GM18519 (cell line): ENCODE measurements around the gene PTCSC3.

Source experiments
- ATAC-seq: cut with Tn5 transposase; IDR thresholded peaks from one replicate; pipeline ENCODE4 v1.9.1; 2021; ENCODE audit warnings: mild to moderate bottlenecking, moderate library complexity; ENCODE audit not compliant: unreplicated experiment, low FRiP score

The PTCSC3 gene

DNA sequence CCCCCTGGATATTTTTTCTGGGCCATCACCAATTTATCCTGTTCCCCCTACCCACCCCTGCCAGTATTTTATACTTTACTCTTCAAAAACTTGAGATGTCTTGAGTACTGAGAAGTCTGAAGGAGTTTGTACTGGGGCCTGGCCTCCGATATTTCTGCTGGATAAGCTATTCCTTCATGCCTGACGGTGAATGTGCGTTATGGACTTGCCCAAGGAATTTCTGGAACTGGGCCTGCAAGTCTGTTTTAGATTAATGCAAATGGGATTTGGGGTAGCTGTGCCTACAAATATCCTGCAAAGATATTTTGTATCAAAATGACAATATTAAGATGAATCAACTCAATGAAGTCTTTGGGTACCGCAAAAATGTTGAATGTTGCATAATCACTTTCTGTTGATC lies at the start of gene PTCSC3:
Gene PTCSC3 (minus strand): TSS at position 199 of the 400 bp plus-strand sequence.
- ATAC-seq: no peak

DNA sequence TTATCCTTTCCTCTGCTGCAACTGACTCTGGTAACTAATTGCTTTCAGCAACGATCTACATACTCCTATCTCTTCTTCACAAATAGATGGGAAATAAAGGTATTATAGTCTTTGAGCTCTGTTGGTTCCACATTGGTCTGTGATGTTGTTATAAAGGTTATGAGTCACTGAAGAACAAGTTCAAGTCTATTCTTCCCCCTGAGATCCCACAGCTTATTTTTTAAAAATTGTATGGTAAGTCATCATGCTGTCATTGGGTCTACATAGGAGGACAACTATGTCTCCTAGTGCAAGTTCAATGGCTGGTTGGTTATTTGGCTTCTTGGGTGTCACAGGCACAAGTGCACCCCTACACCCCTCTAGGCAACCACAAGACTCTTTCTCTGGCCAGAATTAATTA lies 49.6 kb upstream of the PTCSC3 start:
- ATAC-seq: no peak

DNA sequence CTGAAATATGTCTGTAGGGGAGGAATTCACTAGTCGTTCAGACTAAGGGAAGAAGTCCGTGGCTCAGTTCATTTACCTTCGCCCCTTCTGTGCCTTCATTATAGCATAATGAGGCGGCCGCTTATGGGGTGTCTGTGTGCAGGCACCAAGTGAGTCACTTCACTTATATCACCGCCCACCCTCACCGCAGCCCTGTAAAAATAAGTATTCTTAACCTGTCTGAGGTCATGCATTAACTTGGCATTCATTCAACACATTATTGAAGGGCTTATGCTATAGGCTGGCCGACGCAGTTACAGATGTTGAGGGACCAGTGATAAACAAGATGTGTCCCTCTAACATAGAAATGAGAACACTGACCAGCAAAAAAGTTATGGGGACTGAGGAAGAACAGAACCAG lies 47.7 kb upstream of the PTCSC3 start:
- ATAC-seq: no peak

DNA sequence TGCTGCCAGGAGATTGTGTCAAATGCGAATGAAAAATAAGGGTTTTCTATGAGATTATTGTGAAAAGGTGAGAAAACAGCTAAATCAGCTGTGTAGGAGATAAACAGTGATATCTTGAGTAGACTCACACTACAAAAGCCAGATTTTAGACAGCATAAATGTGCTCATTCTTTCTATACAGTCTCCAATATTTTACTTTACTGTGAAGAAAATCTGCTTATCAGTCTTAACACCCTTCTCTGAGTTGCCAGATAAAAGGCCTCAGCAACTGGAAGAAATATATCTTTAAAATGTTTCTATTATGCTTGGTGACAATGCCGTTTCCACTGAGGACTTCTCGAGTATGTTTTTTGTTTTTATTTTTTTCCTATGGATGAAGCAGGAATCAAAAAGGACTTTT lies 47.0 kb upstream of the PTCSC3 start:
- no peak for ATAC-seq

DNA sequence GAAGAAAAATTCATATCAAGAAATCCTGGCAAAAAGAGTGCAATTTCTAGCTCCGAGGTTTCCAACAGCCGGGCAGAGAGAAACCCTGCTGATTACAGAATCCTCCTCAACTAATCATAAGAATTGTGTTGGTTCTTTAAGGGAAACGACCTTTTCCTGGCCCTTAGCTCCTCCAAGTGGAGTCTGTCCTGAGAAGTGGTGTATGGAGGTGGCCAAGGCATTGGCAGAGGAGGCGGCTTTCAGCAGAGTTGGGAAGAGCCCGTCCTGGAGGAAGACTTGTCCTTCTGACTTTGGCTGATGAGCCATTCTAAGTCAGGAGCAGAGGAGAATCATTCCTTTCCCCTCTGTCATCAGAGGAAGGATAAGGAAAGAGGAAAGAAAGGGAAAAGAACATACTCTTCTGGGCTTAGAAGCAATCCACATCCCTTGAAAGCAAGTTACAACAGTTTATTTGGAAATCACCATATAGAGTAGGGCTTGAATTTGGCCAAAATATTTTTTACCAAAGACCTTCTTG lies 46.5 kb upstream of the PTCSC3 start:
- ATAC-seq: no peak

DNA sequence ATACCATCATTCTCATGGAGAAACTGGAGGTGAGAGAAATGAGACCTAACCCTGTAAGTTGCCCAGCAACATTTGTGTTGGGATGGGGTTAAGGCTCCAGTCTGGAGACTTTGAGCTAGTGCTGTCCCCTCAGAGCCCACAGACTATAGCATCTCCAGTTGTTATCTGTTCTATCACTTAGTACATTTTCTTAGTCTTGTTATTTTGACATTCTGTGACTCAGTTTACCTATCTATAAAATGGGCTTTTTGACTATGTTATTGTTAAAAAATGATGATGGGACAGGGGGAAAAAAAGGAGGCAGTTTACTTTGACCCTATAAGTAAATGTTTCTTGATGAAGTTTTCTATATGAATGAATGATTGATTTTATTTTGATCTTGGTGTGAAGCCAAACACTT lies 45.8 kb upstream of the PTCSC3 start:
- ATAC-seq: no peak

DNA sequence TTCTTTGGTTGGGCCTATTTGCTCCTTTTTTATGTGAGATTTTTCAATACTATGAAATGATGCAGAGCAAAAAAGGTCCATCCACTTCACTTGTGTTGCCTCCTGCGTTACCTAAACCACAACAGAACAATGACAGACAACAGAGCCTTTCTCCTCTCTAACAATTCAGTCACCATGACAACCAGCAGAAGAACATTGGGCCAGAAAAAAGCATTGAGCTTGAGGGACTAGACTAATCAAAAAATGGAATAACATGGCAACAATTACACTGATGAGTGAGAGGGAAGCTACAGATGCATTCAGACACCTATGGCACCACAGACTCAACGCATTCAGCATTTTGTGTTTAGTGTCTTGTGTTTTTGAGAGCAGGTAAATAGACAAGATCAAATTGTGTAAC lies 44.6 kb upstream of the PTCSC3 start:
- ATAC-seq: no peak

DNA sequence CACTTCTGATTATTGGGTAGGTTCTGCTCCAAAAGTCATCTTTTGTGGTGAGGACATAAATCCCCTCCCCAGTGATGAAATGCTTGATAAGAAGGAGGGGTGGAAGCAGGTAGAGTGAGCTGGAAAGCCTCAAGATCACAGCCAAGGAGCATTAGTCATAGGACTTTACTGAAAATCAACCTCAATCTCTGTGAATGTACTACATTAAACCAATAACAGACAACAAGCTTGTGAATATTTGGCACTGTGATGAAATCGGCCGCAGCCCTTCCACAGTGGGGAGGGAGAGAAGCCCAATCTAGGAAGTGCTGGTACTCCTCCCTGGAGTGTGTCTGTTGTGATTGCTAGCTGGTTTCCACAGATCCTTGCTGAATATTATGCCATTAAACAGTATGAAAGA lies 41.2 kb upstream of the PTCSC3 start:
- ATAC-seq: no peak

DNA sequence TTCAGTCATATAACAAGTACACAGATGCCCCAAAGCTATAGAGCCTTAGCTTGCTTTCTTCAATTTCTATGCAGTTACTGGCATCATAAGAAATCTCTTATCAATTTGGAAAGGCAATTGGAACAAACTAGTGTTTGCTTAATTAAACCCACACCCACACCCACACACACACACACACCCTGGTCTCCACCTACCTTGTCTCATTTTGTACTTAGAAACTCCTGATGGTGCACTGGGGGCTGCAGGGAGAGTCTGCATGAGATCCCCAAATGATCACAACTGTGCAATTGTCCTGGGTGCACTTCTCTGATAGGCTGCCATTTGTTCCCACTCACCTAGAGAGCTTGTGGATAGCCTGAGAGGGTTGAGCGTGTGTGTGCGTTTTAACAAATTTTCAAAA lies 40.5 kb upstream of the PTCSC3 start:
- ATAC-seq: no peak

DNA sequence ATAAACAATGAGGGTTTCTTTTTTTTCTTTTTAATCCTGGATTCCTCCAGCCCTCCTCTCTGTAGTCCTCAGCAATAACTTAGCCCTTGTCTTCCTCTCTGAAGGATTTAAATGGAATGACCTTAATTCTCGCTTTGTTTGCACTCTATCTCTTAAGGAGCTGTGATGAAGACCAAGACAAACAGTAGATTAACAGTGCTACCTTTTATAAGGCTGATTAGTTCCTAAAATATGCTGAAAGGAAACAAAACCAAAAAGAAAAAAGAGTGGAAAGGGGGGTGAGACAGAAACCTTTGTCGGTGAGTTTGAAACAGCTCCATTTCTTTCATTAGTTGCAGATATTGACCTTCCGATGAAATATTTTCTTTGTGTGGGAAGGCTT lies 38.7 kb upstream of the PTCSC3 start:
- no peak for ATAC-seq

DNA sequence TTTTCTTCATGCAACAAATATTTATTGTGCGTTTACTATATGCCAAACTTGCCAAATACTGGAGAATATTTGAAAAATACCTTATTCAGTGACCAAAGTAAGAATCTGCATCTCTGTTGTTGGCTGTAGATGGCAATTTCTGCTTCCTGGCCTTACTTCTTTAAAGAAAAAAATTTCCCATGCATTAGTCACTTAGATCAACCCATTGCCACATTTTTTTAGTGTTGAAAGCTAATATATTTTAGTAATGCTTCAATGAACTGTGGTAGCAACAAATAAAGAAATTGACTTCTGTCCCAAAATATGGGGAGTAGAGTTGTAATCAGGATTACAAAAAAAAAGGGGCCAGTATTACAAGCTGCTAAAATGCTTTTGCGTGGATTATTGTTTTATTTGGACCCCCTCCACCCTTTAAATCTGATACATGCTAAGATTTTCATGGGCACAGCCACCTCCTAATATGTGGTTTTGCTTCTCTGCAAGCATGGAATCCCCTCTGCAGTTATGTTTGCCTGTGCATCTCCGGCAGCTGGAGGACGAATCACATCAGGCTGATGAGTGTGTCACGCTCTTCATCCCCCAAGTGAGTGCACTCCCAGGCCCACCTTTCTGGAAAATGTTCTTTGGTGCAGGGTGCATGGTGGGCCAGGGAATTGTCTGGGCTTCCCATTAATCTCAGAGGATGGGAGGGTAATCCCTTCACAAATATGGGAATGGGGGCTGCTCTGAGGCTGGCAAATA lies 38.1 kb upstream of the PTCSC3 start:
- no peak for ATAC-seq

DNA sequence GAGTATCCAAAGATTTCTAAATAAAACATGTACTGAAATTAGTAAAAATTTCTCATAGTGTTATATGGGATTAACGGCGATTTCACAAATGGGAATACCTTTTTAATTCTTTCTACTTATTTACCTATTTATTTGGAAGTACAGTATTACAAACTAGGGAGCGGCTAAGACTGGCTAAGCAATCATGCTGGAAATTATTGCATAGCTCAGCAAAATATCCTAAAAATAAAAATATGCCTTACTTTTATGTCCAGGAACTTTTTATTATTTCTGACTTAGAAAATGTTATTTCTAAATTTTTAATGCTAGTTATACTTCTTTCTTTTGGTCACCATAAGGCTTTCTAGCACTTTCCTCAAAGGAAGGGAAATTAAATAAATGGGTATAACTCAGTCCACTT lies 36.5 kb upstream of the PTCSC3 start:
- no peak for ATAC-seq

DNA sequence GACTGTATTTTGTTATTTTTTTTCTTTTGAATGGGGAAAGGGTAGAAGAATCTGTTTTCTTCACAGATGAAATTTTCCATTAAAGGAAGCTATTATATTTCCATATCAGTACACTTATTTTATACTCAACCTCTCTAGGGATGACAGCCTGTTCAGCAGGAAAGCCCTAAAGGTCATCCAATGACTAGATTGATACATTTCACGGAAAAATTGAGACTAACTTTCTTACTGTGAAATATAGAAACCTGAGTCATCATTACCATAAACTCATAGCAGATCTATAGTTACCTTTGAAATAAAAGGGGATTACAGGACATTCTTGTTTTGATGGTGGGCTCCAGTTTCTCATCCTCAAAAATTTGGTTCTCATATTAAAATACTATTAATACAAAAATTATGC lies 36.1 kb upstream of the PTCSC3 start:
- ATAC-seq: no peak

DNA sequence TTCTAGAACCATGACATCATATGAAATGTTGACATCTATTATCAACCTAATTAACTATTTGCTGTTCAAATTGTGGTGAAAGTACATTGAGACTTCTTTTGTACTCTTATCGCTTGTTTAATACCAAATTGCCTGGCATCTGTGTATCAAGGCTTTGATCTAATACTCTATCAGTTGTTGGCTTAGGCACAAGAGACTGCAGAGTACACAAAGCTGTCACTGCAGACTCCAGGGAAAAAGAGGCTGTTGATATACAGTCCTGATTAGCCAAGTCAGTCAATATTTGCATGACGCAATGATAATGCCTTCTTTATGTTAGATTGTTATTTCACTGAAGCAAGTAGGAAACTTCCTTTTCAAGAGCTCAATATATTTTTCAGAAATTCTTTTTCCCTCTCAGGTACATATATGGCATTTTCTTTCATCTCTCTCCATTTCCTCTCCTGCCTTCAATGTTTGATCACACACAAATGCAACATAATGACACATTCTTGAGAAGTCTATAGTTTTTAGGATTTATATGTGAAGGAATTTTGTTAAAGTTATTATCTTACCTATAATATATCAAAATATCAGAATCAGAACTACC lies 32.3 kb upstream of the PTCSC3 start:
- no peak for ATAC-seq

DNA sequence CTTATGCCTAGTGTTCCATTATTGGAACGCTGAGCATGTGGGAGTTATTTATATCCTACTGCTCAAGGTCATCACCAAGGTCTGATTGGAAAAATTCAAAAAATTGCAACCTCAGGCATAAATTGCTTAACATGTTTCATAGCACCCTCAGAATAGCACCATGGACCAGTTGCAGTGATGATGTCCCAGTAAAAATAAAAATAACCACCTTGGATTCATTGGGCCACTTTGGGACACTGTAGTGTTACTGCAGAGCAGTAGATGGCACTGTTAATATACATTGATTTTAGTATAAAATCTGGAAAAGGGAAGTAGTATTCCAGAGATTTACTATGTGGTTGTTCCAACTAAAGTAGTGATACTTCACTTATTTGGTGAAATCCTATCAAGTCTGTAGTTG lies 31.0 kb upstream of the PTCSC3 start:
- no peak for ATAC-seq

DNA sequence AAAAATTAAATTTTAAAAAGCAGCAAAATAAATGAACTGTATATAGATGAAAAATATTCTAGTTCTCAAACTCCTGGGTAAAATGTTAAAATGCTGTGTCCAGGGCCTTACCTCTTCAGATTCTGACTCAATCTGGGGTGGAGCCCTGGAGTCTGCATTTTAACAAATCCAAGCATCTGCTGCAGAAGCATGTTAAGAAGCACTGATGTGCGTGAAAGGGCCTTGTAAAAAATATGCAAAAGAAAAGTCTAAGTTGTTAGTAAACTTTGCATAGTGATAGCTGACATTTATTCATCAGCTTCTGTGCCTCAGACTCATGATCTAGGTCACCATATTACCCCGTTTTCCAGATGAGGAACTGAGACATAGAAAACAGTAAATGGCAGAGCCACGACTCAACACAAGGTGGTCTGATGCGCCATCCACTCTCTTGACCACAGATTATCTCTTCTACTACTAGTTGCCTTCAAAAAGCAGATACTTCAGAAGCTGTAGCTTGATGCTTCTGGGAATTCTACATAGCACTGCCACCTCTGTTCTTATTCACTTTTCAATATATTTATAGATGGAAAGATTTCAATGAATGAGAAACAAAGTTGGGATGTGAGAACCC lies 28.0 kb upstream of the PTCSC3 start:
- no peak for ATAC-seq

DNA sequence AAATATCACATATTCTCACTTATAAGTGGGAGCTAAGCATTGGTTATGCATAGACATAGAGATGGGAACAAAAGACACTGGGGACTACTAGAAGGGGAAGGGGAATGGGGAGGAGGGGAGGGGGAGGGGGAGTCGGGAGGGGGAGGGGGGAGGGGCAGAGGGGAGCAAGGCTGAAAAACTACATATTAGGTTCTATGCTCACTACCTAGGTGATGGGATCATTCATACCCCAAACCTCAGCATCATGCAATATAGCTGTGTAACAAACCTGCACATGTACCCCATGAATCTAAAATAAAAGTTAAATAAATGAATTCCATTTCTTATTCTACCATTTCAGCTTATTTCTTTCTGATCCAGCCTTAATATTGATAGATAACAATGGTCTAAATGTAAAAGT lies 21.9 kb upstream of the PTCSC3 start:
- no peak for ATAC-seq

DNA sequence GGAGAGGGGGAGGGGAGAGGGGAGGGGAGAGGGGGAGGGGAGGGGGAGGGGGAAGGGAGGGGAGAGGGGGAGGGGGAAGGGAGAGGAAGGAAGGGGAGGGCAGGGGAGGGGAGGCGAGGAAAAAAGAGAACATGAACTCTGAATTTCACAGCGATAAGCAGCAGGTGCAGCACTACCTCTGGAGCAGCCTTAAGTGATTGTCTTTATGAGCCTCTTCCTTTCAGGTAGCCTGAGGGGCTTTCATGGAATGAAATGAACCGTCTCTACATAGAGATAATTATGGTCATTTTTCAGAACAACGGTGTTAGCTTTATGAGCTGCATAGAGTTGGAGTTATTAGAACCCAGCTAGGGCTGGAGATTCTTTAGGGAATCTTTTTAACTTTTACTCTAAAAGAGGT lies 18.1 kb upstream of the PTCSC3 start:
- no peak for ATAC-seq

DNA sequence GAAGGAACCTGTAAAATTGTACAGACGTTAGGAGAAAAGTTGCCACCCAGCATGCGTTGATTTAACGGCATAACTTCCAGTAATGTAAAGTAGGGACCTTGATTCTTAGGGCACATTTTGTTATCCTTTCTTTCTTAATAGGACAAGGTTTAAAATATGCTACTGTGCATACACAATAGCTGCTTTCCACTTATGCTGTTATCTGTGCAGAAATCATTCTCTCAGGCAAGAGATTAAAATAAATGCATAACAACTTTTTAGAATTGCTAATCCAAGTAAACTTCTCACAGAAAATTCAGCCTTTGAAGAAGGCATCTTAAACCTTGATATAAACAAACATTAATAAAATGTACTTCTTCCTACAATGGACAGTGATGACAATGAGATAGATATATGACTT lies 16.0 kb upstream of the PTCSC3 start:
- ATAC-seq: no peak

DNA sequence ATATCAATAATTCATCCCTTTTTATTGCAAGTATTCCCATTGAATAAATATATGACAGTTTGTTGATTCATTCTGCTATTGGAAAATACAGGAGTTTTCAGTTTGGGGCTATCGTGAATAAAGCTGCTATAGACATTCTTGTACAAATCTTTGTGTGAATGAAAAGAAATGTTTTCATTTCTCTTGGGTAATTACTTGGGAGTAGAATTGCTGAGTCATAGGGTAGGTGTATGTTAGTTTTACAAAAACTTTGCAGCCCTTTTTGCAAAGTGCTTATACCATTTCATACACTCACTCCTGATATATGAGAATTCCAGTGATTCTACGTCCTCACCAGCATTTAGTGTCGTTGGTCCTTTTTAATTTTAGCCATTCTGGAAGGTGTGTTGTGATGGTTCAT lies 6.9 kb upstream of the PTCSC3 start:
- ATAC-seq: no peak

DNA sequence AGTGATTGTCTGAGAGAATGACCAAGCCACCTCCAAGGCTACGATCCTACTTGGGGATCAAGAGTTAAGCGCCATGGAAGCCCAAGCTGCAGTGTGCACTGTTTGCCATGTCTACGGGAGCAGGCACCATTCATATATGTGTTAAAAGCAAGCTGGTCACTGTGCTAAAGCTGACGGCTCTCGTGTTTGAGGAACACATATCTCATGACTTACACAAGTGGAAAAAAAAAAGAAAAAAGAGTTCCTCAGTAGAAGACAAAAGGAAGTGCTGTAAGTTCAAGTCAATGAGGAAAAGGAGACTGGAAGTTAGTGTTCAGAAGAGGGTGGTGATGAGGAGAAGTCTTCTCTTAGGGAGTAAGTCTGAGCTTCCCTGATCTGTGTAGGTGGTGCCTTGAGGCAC lies 4.9 kb upstream of the PTCSC3 start:
- ATAC-seq: no peak

DNA sequence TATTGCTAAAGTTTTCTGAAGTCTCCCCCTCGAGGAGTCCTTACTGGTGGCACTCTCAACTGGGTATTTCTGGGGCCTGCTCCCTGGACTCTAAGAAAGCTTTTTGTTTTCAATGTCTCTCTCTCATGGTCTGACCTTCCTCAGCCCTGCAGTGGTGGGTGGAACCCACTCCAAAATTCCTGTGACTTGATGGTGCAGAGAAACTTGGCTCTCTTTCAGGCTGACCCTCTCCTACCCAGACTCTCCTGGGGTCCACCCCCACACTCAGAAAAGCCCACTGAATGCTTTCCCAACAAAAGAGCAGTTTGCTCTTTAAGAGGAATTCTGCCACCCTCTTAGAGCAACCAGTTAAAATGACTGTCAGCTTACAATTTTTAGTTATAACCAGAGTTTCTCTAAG lies 967 bp upstream of the PTCSC3 start:
- ATAC-seq: no peak
